HG03442 (cell line): Measurements from ENCODE around the gene PCSK4.
A peak's percentile ranks its signal among the peaks of the same experiment; 100 is the strongest.
"Not testable (repeated sequence)": the region's sequence is repeated elsewhere in the genome, so short reads cannot be mapped to it uniquely, and the experiment has no call there.

Source experiments
- ATAC-seq: cut with Tn5 transposase; IDR thresholded peaks from one replicate; pipeline ENCODE4 v1.9.1; 2021; ENCODE audit warnings: mild to moderate bottlenecking, moderate library complexity; ENCODE audit not compliant: unreplicated experiment

PCSK4 gene

DNA sequence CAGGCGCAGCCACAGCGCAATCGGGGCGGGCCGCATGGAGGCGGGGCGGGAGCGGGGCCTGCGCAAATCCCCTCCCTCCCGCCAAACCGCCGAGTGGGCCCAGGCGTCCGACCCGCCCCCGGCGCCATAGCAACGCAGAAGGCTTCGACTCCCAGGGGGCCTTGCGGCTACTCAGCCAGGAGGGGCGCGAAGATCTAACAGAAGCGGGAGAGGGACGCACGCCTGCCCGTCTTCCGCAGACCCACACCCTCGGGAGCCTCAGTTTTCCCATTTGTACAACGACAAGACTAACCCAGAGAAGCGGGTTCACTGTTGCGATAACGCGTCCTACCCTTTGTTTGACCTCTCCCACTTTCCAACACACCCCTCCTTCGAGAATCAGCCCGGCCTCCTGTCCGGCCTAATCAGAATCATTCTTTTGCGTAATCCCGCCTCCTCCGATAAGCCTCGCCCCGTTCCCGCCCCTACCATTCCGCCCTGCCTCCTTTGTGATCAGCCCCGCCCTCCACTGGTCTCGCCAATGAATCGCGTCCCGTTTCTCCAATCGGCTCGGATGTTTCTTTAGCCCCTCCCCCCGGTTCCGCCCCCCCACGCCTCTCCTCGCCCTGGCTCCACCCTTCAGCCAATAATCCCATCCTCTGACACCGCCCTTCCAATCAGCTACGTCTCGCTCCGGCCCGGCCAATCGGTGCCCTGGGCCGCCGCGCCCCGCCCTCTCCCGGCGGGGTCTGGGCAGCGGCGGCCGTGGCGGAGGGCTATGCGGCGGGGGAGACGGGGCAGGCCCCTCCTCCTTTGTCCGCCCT is at the start of gene PCSK4:
TSS of gene PCSK4 (minus strand) at position 40 of the 803 bp plus-strand sequence. CDS start at position 36, 4 bp downstream.
- ATAC-seq = peak; percentile 81

DNA sequence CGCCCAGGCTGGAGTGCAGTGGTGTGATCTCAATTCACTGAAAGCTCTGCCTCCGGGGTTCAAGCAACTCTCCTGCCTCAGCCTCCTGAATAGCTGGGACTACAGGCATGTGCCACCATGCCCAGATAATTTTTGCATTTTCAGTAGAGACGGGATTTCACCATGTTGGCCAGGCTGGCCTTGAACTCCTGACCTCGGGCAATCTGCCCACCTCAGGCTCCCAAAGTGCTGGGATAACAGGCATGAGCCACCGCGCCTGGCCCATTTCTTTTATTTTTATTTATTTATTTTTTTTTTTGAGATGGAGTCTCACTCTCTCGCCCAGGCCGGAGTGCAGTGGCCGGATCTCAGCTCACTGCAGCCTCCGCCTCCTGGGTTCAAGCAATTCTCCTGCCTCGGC is 49.6 kb upstream of the PCSK4 start:
- ATAC-seq = not testable (repeated sequence)

DNA sequence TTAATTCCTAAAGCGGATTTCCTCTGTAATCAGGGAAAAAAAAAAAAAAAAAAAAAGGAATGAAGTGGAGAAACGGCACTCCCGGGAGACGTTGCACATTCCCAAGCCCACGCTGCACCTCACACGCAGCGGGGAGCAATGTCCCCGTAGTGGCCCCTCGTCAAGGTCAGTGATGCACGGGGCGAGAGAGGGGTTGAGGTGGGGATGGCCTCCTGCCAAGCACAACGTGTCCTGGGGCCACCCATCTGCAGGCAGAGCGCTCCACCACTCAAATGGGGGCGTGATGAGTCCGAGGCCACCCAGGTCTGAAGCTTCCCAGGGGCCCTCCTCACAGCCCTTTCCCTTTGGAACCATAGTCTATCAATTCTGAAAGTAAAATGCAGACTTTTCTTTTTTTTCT is 48.8 kb upstream of the PCSK4 start:
- ATAC-seq = no peak

DNA sequence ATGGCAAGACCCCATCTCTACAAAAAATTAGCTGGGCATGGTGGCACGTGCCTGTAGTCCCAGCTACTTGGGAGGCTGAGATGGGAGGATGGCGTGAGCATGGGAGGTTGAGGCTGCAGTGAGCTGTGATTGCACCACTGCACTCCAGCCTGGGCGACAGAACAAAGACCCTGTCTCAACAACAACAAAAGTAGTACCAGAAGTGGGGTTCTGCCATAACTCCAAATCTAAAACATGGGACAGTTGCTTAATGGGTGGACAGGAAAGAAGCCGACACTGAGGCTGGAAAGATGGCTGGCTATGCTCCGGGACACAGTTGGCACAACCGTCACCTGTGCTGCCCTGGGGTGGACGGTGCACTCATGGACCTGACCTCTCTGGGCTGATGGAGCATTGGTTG is 45.5 kb upstream of the PCSK4 start:
- not testable (repeated sequence) for ATAC-seq

DNA sequence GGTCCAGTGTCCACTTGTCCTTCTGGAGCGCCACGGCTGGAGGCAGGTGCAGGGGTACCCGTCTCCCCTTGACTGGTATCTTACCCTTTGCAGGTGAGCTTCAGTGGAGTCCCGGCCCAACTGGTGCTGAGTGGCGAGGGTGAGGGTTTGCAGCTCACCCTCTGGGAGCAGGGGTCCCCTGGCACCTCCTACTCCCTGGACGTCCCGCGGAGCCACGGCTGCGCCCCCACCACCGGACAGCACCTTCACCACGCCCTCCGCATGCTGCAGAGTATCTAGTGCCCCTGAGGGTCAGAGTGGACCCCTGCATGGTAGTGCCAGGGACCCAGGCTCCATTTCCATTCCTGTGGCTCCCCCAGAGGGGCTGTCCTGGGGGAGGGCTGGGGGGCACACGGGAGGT is 44.8 kb upstream of the PCSK4 start:
- ATAC-seq = no peak

DNA sequence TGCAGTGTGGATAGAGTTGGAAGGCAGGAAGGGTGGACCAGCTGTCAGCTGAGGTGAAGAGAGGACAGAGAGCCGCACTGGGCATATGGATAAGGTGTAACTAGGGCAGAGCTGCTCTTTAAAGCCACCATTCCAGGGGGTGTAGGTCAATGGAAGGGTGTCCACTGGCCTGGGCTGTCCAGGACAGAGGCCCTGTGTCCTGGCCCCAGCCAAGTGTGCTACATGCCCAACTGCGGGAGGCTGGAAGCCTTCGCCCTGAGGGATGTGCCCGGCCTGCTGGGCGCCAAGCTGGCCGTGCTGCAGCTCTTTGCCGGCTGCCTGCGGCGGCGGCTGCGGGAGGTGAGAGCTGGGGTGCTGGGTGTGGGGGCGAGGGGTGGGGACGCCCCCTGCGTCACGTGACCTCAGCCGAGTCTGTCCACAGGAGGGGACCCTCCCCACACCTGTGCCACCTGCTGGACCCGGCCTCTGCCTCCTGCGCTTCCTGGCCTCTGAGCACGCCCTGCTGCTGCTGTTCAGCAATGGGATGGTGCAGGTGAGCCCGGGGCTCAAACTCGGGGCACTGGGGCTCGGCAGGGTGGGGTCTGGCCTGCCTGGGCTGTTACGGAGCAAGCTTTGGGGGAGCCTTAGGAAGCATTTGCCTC is 43.5 kb upstream of the PCSK4 start:
- no peak for ATAC-seq

DNA sequence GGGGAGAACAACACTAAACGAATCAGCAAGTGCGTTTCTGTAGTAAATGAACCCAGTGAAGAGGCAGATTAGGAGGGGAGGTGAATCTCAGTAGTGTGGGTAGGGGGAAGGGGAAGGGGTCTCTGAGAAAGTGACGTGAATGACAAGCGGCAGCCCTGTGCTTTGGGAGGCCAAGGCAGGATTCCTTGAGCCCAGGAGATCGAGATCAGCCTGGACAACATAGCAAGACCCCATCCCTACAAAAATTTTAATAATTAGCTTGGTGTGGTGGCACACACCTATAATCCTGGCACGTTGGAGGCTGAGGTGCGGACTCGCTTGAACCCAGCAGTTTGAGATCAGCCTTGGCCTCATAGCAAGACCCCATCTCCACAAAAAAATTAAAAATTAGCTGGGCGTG is 41.9 kb upstream of the PCSK4 start:
- ATAC-seq = no peak

DNA sequence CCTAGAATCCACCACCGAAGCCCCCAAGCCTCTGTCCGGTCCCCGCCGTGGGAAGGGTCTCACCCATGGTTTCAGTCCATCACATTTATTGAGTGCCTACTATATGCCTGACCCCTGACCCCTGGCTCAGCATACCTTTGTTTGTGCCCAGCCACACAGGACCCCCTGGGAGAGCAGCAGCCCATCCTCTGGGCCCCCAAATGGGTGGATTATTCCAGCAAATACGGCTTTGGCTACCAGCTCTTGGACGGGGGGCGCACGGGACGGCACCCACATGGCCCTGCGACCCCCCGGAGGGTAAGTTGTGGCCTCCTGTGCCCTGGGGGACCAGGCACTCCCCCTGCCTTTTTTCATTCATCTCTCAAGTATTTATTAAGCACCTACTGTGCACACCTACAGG is 41.4 kb upstream of the PCSK4 start:
- no peak for ATAC-seq

DNA sequence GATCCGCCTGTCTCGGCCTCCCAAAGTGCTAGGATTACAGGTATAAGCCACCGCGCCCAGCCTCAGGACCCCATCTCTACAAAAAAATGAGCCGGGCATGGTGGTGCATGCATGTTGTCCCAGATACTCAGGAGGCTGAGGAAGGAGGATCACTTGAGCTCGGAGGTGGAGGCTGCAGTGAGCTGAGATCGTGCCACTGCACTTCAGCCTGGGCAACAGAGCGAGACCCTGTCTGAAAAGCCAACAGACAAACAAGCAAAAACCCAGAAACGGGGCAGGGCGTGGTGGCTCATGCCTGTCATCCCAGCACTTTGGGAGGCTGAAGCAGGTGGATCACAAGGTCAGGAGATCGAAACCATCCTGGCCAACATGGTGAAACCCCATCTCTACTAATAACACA is 40.7 kb upstream of the PCSK4 start:
- not testable (repeated sequence) for ATAC-seq

DNA sequence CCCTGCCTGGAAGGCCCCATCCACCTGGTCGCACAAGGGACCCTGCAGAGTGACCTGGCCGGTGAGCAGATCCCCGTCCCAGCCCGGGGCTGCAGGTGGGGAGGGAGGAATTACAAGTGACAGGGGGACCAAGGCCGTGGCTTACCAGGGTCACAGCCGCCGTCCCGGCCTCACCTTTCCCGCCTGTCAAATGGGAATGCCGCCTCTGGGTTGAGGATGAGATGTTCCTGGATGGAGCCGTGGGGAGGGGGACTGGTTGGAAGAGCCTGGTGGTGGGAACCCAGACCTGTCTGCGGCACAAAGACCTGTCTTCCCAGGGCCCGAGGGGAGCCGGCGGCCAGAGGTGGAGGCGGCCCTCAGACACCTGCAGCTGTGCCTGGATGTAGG is 39.3 kb upstream of the PCSK4 start:
- ATAC-seq = no peak

DNA sequence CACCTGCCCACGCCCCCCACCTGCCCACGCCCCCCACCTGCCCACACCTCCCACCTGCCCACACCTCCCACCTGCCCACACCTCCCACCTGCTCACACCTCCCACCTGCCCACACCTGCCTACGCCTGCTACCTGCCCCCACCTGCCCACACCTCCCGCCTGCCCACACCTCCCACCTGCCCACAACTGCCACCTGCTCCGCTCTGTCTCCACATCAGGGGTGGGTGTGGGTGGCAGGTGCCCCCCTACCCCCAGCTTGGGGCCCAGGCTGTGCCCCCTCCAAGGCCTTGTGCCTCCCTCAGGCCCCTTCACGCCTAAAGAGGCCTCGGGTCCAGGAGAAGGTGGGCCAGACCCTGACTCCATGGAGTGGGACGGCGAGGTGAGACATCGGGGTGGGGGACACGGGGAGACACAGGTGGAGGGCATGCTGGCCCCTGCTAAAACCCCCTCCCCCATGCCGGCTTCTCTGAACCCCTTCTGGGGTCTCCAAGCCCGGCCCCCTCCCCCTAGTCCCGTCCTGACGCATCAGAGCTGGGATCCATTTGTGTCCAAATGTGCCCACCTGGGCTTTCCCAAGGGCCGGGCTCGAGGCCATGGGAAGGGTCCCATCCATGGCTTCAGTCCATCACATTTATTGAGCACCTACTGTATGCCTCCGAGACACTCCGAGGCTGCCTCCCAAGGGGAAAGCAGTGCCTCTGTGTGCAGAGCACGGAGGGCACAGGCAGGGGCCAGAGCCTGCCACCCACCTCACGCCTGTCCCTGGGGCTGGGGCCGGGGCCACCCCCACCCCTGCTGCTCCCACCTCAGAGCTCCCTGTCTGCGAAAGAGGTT is 38.7 kb upstream of the PCSK4 start:
- no peak for ATAC-seq

DNA sequence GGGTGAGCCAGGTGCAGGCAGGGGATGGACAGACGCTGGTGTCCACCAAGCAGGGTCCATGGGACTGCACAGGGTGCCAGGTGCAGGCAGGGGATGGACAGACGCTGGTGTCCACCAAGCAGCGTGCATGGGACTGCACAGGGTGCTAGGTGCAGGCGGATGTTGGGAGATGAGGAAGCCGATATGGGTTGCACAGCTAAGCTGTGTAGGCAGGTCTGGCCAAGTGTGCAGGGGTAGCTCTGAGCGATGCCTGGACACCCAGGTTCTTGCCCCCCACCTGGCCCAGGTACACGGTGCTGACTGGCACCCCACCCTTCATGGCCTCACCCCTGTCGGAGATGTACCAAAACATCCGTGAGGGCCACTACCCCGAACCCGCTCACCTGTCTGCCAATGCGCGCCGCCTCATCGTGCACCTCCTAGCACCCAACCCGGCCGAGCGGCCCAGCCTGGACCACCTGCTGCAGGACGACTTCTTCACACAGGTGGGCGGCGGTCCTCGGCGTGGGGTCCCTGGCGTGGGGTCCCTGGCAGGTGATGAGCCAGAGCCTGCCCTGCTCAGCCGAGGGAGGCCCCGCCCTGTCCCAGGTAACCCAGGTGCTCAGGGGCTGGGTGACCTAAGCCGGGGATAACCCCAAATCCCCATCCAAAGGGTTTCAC is 37.6 kb upstream of the PCSK4 start:
- ATAC-seq = no peak

DNA sequence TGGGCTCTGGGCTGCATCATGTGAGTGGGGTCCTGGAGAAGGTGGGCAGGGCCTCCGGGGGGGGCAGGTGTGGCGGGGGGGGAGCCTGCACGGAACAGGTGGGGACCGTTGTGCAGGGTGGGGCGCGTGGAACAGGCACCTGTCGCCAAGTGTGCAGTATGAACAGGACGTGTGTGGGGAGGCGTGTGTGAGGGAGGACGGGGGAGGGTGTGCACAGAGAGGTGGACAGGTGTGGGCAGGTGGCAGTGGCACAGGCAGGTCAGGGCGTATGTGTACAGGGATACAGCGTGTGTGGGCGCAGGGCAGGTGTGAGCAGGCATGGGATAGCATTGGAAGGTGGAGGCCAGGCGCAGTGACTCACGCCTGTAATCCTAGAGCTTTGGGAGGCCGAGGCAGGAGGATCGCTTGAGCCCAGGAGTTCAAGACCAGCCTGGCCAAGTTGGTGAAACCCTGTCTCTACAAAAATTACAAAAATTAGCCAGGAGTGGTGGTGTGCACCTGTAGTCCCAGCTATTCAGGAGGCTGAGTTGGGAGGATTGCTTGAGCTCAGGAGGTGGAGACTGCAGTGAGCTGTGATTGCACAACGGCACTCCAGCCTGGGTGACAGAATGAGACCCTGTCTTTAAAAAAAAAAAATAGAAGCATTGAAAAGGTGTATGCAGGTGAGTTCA is 37.0 kb upstream of the PCSK4 start:
- ATAC-seq = no peak

DNA sequence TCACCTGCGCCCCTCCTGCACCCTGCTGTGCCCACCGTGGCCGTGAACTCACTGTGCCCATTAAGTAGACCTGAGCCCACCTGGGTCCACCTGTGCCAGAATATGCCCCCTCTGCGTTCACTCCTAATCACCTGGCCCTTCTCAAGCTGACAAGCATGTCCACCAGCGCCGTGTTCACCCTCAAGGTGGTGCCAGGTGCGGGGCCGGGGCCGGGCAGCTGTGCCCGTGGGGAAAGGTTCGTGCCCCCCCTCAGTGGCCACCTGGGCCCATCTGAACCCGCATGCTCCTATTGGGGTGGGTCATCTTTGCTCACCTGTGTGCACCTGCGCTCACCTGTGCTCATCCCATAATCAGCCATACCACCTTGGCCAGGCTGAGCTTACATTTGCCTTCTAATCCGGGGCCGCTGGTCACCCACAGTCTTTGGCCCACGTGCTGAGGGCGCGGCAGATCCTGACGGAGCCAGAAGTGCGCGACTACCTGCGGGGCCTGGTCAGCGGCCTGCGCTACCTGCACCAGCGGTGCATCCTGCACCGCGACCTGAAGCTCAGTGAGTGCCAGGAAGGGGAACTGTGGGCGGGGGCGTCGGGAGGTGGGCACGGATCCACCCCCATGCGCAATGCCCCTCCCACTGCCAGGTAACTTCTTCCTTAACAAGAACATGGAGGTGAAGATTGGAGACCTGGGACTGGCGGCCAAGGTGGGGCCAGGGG is 36.1 kb upstream of the PCSK4 start:
- ATAC-seq = no peak

DNA sequence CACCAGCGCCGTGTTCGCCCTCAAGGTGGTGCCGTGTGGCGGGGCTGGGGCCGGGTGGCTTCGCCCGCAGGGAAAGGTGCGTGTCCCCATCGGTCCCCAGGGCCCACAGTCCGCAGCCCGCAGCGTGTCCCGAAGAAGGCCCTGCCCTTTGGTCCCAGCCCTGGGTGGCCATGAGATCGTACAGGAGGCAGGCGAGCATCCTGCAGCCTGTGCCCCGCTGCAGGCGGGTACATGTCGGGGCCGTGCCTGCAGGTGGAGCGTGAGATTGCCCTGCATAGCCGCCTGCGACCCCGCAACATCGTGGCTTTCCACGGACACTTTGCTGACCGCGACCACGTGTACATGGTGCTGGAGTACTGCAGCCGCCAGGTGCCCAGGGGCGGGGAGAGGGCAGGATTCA is 35.2 kb upstream of the PCSK4 start:
- ATAC-seq = no peak

DNA sequence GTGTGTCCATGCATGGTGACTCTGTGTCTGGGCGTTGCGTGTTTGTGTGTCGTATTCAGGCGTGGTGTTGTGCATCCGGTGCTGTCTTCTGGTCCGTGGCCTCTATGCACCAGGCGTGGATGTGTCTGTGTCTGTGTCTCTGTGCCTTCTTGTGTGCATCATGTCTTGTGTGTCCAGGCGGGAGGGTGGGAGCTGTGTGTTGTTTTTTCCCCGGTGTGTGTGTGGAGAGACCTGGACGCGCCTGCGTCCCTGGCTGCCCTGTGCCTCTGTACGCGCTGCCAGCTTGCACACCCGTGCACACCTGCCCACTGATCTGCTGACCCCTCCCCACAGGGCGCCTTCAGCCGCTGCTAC is 34.8 kb upstream of the PCSK4 start:
- no peak for ATAC-seq

DNA sequence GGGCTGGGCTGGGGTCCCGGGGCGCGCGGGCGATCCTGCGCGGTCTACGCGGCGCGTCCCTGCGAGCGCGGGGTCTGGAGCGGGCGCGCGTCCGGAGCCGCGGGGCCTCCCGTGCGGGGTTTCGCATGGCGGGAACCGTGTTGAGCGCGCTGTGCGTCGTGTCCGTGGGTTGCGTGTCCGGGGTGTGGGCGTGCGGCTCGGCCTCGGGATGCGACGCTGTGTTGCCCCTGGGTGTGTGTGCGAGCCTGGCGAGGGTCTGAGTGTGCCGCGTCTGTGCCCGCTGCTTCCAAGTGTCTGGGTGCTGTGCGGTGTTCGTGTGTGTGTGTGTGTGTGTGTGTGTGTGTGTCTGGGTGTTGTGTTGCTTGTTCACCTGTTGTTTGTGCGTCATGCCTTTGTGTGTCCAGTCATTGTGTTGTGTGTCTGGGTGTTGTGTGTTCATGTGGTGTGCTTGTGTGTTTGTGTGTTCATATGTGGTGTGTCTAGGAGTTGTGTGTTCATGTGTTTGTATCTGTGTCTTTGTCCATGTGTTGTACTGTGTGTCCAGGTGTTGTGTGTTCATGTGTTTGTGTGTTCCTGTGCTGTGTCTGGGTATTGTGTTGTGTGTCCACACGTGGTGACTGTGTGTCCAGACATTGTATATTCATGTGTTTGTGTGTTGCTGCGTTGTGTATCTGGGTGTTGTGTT is 34.3 kb upstream of the PCSK4 start:
- no peak for ATAC-seq

DNA sequence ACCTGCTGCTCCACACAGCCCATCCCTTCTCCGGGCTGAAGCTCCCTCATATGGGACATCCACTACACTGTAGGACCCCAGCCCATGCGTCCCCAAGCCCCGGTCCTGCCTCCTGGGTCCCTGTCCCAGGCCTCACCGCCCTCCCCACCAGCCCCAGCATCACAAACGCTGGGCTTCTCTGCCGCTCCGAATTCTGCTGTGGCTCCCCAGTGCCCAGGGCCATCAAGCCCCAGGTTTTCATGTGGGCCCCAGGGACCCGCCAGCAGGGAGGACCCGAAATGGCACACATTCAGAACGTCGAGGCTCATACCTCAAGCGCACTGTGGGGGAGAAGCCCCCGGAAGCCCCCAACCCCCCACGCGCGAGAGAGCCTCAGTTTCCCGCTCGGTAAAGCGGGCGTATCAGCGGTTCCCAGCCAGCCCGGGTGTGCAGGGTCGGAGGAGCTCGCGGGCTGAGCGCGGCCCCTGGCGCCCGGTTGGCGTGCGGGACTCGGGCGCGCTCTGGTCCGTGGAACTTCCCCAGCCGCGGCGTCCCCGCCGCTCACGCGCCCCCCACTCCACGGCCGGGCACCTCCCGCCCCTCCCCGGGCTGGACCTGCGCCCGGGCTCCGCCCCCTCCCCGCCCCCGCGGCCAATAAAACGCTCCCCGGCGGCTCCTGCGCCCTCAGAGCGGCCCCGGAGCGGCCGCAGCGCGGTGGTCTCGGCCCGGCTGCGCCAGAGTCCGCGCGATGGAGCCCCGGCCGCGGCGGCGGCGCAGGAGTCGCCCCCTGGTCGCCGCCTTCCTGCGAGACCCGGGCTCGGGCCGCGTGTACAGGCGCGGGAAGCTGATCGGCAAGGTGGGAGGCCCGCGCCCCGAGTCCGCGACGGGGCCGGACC is 33.5 kb upstream of the PCSK4 start, which contains the start of gene PLK5:
TSS of gene PLK5 (plus strand) at position 666 of the 875 bp plus-strand sequence. CDS start 2,920 bp downstream, outside the sequence.
- ATAC-seq = no peak
